Adrenal gland (tissue), 5 donors: ENCODE measurements around the gene ZNF469.

ENCODE experiments used
- POLR2A ChIP-seq, 2 donors: fragments of 450-650 bp; IDR thresholded peaks; one replicate each; pipeline ENCODE4 v1.6.1; 2017; ENCODE audit warnings: antibody characterized with exemption in 2 of 2, mild to moderate bottlenecking in 2 of 2, moderate library complexity in 1 of 2
- TF ChIP-seq, protein P1 (sequence below), 6 experiments: fragments of 450-650 bp in 4 of 6; fragments of 200-600 bp in 2 of 6; sonication (generic) in 1 of 6; IDR thresholded peaks; 1 replicate in 5 of 6; 2 replicates in 1 of 6; pipeline versions ENCODE4 v1.5.1 to v1.8.0; 2016 to 2021; ENCODE audit warnings: antibody characterized with exemption in 6 of 6, mild to moderate bottlenecking in 2 of 6, moderate library complexity in 1 of 6
- donor health status: DM: no; HTN: no; CAD: no.

DNA sequence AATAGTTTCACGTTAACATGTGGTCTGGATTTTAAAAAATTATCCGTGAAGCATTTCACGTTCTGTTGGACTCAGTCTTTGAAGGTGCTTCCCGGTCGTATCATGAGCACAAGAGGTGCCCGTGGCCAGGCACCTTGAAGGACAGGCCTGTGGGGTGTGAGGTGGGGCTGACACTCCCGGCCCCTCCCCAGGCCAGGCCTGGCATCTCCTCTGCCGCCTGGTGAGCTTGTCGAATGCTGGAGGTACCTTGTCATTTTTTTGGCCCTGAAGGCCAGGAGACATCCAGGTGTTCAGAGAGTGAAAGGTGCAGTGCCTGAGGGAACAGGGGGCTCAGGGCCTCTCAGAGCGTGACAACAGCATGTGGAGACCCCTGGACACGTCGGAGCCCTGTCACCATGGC, 11.7 kb downstream of the ZNF469 start:
- no peak for TF ChIP-seq POLR2A (IDR thresholded peaks at IDR 0.05)
- TF ChIP-seq, protein P1, sequence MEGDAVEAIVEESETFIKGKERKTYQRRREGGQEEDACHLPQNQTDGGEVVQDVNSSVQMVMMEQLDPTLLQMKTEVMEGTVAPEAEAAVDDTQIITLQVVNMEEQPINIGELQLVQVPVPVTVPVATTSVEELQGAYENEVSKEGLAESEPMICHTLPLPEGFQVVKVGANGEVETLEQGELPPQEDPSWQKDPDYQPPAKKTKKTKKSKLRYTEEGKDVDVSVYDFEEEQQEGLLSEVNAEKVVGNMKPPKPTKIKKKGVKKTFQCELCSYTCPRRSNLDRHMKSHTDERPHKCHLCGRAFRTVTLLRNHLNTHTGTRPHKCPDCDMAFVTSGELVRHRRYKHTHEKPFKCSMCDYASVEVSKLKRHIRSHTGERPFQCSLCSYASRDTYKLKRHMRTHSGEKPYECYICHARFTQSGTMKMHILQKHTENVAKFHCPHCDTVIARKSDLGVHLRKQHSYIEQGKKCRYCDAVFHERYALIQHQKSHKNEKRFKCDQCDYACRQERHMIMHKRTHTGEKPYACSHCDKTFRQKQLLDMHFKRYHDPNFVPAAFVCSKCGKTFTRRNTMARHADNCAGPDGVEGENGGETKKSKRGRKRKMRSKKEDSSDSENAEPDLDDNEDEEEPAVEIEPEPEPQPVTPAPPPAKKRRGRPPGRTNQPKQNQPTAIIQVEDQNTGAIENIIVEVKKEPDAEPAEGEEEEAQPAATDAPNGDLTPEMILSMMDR (IDR thresholded peaks at IDR 0.05) = no peak
